ENCODE data around the gene DDHD1.
"Not testable (repeated sequence)": the region's sequence is repeated elsewhere in the genome, so short reads cannot be mapped to it uniquely, and the experiment has no call there.

DDHD1 gene

DNA sequence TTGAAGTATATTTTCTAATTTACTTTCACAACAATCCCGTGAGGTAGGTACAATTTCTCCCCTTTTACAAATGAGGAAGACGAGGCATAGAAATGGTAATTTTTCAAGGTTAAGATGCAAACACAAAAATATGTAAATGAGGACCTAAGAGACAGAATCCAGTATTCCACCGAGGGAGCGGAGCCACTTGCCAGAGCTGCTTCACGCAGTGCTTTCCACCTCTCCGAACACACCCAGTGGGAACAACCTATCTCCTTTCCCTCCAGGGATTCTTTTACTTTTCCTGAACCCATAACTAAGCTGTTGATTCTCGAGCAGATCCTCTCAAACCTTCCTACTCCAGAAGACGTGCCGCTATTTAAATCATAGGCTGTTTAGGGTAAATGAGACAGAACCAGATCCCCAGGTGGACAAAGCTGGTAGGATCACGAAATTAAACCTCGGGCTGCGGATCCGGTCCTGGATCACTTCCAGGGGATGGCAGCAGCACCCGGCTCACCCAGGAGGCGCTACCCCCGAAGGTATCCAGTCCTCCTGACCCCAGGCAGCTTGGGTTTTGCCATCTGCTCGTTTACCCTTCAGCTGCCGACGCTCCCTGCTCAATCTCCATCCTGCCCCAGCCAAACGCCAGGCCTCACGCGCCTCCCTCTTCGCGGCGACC lies 1.5 kb downstream of the DDHD1 start:
- peak; percentile 87 for DNase-seq

DNA sequence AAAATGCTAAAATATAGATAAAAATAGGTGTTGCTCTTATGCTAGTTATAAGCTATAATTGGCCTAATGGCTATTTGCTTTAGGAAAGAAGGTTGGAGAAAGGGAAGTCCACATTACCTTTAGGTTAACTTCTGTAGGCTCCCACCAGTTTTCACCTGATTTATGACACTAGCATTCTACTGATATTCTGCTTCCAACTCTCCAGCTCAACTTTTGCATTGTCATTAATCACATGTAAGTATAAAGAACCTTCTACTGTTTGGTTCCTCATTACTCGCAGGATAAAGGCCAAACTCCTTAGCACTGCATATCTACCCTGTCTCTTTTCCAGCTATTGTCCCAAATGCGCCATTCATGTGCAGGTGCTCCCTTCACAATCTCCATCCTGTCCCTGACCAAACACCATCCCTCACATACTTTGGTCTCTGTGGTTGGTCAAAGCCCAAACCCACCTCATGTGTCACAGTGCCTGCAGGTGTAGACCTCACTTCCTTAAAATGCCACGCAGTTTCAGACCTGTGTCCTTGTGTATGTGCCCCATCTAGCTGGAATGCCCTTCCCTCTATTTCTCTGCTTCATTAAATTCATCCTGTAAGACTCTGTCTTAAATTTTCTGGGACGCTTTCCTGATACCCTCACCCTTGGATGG lies 3.3 kb downstream of the DDHD1 start:
- no peak for DNase-seq

DNA sequence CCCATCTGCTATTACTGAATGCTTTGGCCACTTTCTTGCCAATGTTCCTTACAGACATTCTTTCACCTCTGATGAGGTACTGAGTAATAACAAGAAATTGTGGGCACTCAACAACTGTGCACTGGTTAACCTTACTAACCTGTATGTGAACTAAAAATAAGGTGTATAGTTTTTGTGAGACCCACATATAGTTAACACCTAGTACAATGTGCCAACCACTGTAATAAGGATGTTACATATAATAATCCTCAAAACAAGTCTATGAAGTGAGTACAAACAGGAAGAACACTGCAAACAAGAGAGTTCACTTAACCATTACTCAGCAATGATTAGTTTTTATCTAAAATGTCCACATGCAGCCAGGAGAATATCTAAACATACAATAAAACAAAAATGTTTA lies 4.5 kb downstream of the DDHD1 start:
- DNase-seq, result no peak

DNA sequence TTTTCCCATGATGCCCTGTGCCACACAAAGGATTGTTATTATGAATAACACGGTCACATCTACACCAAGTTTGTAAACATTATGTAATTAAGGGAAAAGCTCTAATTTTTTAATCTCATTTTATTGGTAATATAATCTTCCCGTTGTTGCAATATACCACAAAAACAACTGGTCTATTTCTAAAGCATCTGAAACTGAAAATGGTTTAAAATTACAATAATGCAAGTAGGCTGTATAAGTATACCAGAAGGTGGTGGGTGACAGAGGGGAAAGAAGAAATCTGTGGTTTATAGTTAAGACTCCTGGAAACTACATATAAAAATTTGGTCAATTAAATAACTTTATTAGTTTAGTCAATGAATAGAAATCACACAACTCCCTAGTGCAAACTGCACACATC lies 5.2 kb downstream of the DDHD1 start:
- DNase-seq, result no peak

DNA sequence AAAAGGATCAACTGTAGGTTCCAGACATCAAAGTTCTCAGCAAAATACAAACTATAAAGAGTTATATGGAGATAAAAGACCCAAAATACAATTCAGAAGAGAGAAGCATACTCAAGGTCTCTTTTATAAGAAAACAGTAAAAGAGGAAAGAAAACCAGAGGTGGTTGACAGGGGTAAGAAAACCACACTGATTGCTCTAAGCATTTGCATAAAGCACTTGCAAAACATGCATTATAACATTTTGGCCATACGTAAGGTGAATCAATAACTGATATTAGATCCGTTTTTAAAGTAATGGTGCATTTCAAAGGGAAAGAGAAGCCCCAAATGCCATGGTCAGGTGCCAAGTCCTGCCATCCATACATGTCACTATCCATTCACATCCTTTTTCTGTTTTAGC lies 5.9 kb downstream of the DDHD1 start:
- DNase-seq, result no peak

DNA sequence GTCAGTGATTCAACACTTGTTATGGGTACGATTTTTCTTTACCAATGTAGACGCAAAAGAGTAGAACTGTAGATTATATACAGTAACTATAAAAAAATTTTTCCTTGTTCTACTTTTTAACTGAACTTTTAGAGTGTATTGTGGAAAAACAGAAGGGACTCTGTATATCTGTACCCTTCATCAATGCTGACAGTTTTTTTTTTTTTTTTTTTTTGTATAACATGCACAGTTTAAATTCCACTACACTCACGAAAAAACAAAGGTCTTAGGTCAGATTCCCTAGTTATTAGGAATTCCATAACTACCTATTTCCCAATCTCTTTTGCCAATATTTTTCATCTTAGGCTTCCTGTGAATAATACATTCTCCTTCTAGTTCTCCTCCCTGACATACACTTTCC lies 6.4 kb downstream of the DDHD1 start:
- no peak for DNase-seq

DNA sequence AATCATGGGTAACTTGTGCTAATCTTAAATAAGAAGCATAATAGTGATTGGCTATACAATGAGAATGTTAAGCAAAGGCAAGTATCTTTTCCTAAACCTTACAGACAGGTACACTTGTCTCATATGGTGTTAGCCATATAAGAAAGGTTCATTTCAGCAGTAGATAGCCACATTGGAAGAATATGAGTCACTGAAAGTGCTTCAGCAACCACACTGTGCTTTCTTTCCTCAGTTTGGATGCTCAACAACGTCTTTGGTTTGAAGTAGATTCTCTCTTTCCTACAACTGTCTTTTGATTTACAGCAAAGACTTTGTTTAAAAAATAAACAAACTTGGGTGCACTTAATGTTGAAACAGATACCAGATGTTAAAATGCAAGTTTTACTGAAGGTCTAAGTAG lies 8.9 kb downstream of the DDHD1 start:
- DNase-seq, result no peak

DNA sequence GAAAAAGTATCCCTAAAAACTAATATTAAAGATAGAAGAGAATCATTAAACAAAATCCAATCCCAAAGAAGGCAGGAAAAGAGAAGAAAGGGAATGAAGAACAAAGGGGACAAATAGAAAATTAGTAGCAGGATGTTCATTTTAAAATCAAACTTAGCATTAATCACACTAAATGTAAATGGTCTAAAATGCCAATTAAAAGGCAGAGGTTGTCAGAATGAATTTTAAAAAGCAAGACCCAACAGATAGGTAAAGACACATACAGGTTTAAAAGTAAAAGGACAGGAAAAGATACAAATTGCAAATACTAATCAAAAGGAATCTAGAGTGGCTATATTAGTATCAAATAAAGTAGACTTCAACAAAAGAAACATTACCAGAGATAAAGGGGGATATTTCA lies 12.5 kb downstream of the DDHD1 start:
- DNase-seq, result no peak

DNA sequence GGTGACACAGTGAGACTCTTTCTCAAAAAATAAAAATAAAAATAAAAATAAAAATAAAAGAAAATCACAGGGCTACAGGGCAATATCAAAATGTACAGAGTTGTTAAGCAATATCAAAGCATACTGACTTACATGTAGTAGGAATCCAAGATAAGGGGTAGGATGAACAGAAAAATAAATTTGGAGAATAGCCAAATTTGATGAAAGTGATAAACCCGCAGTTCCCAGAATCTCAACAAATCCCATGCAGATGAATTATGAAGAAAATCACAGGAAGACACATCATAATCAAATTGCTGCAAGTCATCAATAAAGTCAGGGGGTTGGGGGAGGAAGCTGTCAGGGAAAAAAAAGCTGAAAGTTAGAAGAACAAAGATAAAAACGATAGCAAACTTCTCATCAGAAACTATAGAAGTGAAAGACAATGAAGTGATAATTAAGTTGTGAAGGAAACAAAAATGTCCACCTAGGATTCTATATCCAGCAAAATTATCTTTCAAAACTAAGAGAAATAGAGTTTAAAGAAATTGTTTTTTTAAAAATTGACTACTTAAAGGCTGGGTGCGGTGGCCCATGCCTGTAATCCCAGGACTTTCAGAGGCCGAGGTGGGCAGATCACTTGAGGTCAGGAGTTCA lies 15.4 kb downstream of the DDHD1 start:
- DNase-seq, result no peak

DNA sequence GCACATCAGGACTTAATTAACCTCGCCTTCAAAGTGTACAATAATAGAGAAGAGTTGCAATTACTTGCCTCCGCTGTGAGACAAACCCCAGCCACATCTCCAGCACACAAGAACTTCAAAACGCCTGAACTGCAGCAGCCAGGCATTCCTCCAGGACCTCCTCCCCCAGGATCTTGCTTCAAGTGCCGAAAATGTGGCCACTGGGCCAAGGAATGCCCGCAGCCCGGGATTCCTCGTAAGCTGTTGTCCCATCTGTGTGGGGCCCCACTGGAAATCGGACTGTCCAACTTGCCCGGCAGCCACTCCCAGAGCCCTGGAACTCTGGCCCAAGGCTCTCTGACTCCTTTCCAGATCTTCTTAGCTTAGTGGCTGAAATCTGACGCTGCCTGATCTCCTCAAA lies 22.6 kb downstream of the DDHD1 start:
- DNase-seq, result not testable (repeated sequence)

DNA sequence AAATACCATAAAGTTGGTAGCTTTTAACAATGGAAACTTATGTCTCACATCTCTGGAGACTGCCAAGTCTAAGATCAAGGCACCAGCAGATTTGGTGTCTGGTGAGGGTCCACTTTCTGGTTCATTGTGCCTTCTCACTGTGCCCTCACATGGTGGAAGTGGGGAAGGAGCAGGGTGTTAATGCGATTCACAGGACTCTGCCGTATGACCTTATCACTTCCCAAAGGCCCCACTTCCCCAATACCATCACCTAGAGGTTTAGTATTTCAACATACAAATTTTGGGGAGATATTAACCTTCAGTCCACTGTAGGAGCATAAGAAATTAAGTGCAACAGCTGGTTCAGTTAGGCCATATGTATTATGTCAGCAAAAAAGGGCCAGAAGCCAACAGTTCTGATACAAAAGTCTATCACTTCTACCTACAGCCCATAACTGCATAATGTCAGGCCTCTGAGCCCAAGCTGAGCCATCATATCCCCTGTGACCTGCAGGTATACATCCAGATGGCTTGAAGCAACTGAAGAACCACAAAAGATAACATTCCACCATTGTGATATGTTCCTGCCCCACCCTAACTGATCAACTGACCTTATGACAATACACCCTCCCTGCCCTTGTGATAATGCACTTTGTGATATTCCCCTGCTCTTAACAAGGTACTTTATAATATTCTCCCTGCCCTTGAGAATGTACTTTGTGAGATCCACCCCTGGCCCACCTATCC lies 24.7 kb downstream of the DDHD1 start:
- no peak for DNase-seq

DNA sequence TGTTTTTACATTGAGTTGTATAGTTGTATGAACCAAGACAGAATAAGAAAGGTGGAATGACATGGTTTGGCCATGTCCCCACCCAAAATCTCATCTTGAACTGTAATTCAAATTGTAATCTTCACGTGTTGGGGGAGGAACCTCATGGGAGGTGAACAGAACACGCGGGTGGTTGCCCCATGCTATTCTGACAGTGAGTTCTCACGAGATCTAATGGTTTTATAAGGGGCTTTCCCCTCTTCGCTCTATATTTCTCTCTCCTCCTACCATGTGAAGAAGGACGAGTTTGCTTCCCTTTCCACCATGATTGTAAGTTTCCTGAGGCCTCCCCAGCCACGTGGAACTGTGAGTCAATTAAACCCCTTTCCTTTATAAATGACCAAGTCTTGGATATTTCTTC lies 25.3 kb downstream of the DDHD1 start:
- no peak for DNase-seq

DNA sequence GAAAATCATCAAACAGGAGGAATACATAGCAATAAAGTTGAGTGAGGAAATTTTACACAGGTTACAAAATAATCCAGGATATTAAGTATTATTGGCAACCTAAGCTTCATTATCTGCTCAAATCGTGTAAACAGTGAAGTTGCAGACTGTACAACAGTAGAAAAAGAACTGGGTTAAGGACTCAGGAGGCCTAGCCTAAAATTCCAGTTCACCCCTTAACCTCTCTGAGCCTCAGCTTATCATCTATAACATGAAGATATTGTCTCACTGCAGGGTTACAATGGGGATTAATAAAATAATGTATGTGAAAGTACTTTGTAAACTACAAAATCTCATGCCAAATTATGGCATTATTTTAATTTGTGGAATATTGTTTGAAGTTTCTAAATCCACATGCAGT lies 26.0 kb downstream of the DDHD1 start:
- DNase-seq, result no peak

DNA sequence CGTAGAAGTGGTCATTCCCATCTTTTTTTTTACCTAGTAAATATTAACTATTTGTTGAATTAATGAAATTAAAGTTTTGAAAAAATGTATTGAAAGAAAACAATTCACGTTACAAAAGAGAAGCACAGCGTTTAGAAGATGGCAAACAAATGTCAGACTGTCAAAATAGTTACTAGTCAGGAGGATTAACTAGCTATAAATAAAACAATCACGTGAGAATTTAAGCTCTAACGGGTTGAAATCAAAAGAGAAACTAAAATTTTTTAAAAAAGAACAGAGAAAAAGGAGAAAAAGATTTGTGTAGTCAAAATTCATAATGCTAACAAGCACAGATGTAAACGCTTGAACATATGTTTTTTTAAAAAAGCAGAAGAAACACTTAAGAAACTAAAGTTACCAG lies 26.4 kb downstream of the DDHD1 start:
- no peak for DNase-seq

DNA sequence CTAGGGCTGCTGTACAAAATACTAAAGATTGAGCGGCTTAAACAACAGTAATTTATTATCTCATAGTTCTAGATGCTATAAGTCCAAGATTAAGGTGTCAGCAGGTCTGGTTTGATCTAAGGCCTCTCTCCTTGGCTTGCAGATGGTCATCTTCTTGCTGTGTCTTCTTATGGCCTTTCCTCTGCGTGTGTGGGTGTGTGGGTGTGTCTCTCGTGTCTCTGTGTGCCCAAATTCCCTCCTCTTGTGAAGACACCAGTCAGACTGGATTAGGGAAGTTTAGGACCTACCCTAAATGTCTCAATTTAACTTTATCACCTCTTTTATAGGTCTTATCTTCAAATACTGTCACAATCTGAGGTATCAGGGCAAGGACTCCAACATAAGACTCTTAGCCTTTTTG lies 28.3 kb downstream of the DDHD1 start:
- no peak for DNase-seq

DNA sequence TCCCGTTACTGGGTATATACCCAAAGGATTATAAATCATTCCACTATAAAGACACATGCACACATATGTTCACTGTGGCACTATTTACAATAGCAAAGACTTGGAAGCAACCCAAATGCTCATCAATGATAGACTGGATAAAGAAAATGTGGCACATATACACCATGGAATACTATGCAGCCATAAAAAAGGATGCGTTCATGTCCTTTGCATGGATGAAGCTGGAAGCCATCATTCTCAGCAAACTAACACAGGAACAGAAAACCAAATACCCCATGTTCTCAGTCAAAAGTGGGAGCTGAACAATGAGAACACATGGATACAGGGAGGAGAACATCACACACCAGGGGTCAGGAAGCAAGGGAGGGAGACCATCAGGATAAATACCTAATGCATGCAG lies 31.7 kb downstream of the DDHD1 start:
- DNase-seq, result not testable (repeated sequence)

DNA sequence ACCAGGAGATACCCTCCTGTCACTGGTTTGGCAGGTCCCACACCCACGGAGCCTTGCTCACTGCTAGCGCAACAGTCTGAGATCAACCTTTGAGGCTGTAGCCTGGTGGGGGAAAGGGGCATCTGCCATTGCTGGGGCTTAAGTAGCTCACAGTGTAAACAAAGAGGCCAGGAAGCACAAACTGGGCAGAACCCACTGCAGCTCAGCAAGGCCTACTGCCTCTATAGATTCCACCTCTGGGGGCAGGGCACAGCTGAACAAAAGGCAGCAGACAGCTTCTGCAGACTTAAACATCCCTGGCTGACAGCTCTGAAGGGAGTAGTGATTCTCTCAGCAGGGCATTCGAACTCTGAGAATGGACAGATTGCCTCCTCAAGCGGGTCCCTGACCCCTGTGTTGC lies 35.6 kb downstream of the DDHD1 start:
- DNase-seq, result not testable (repeated sequence)

DNA sequence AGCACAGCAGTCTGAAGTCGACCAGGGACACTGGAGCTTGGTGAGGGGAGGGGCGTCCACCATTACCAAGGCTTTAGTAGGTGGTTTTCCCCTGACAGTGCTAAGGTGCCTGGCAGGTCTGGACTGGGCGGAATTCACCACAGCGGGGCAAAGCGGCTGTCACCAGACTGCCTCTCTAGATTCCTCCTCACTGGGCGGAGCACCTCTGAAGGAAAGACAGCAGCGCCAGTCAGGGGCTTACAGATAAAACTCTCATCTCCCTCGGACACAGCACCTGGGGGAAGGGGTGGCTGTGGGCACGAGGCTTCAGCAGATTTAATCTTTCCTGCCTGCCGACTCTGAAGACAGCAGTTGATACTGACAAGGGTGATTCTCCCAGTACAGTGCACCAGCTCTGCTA lies 39.1 kb downstream of the DDHD1 start:
- DNase-seq, result no peak

DNA sequence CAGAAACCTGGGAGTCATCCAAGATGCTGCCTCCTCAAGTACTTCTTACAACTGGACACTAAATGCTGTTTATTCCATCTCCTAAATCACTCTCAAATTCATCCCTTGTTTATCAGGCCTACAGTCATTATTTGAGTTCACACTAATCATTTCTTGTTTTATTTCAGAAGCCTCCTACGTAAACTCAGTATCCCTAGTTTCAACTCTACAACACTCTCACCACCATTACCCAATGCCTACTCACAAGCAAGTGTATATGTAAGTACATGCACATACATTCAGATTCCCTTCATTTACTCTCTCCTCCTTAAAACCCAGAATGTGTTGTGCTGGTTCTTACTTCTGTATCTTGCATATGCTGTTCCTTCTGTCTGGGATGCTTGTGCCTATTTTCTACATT lies 43.0 kb downstream of the DDHD1 start:
- DNase-seq, result no peak

DNA sequence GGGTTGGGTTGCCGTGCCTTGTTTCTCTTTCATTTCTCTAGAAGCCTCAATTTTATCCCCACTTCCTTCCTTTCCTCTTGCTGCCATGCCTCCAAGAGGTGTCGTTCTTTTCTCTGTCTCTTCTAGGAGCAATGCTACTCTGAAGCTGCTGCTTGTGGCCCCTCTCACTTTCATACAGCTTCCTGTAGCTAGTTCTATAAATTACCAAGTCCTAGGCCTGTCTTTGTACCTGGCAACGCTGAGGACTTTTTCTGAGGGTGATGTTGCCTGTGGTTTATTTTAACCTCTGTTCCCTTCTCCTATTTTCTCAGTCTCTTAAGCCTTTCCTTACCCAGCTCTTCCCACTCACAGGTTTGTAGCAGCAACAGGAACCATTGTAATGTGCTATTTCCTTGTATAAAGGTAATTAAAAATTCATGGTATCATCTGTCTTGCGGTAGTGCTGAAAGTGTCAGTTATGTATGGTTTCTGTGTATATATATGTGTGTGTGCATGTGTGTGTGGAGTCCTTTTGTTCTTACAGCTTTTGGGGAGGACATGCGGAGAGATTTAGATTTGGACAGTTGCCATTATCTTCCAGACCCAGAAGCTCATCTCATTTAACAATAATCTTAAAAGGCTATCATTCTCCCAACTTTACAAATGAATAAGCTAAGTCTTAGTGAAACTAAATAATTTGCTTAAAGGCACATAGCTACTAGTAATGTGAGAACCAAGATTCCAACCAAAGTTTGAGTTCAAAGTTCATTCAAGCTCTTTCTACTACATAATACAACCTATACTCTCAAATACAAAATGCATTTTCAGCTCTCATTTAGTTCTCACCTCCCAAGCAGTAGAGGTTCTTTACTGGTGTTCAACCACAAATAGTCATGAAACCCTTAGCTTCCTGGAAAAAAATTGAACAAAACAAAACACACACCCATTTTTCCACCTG lies 43.8 kb downstream of the DDHD1 start:
- no peak for DNase-seq

DNA sequence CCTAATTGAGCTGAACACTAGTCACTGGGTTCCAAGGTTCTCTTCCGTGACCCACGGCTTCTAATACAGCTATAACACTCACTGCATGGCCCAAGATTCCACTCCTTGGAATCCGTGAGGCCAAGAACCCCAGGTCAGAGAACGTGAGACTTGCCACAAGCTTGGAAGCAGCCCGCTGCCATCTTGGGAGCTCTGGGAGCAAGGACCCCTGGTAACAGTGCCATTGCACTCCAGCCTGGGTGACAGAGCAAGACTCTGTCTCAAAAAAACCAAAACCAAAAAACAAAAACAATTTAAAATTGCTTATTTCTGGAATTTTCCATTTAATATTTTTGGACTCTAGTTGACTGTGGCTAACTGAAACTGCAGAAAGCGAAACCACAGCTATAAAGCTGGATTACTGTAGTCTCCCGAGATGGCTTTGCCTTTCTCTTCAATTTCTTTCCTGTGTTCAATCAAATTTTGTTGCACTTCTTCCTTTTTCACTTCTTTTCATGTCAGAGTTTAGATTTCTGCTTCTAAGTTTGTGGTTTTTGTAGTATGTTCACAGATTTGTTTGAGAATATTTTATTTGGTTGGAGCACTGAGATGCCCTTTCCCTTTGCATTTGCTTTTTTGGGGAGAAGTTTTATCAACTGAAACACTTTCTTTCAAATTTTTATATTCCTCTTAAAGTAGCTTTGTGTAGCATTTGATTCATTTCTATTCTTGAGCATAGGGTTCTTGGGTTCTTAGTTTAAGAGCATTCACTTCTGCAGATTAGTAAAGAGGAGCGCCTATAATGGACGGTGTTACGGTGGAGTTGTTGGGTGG lies 44.6 kb downstream of the DDHD1 start:
- DNase-seq, result no peak

DNA sequence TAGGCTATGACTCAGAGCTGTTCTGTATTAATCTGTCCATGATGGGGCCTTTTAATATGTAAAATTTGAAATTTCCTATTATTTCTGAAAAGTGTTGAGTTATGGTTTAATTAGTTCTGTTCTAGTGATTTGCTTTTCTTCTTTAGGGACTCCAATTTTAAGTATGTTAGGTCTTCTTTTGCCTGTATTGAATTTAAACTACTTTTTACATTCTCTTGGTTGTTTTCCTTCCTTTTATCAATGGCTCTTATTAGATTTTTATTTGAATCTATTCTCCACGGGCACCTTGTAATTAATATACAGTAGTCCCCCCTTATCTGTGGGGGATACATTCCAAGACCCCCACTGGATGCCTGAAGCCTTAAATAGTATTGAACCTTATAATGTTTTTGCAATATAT lies 46.4 kb downstream of the DDHD1 start:
- DNase-seq, result no peak

Measured in NCI-H2171 treated with DMSO at 0.1 percent for 48 hours (cell line).